HG03342 (cell line): Measurements from ENCODE around the gene EIF1.
"Not testable (repeated sequence)": the region's sequence is repeated elsewhere in the genome, so short reads cannot be mapped to it uniquely, and the experiment has no call there.

Experiments
- ATAC-seq: cut with Tn5 transposase; IDR thresholded peaks from one replicate; pipeline ENCODE4 v1.9.1; 2021; ENCODE audit warnings: mild to moderate bottlenecking, moderate library complexity; ENCODE audit not compliant: unreplicated experiment

EIF1 gene

DNA sequence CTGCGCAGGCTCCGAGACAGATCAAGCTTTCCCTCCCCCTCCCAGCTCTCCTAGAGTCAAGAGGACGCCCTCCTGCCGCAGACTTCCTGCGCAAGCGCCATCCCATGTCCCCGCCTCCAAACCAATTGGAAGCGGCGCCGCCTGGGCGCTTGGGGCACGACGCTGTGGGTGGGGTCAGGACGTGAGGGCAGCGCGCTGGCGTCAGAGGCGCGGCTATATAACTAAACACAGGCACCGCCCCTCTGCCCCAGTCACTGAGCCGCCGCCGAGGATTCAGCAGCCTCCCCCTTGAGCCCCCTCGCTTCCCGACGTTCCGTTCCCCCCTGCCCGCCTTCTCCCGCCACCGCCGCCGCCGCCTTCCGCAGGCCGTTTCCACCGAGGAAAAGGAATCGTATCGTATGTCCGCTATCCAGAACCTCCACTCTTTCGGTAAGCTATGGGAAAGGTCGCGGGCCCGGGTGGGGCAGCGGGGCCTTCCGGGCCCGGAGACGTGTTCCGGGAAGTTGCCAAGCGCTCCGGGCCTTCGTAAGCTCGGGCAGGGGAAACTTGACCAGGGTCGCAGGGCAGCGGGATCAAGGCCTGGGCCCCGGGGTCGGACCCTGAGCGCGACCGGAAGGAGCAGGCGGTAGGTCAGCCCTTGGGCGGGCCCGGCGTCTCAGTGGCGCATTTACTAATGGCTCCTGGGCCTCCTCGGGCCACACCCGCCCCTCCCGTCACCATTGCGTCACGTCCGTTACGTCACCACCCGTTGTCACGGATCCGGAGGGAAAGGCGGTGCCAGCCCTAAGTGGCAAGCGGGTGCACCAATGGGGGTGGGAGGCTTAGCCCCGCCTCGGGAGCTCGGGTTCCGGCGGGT, at the start of gene EIF1:
Gene EIF1, plus strand, starts transcription at position 245 of the 856 bp plus-strand sequence. Its CDS starts 154 bp downstream, at position 399.
- ATAC-seq: peak; percentile 62

- no peak for ATAC-seq
These were observed 49.7 kb upstream of the EIF1 start for GRCh38 chr17:41638941-41639340.

- no peak for ATAC-seq
These were observed 48.9 kb upstream of the EIF1 start for GRCh38 chr17:41639492-41640473.

GRCh38 chr17:41640596-41640995, 48.1 kb upstream of the EIF1 start:
- ATAC-seq: not testable (repeated sequence)

DNA sequence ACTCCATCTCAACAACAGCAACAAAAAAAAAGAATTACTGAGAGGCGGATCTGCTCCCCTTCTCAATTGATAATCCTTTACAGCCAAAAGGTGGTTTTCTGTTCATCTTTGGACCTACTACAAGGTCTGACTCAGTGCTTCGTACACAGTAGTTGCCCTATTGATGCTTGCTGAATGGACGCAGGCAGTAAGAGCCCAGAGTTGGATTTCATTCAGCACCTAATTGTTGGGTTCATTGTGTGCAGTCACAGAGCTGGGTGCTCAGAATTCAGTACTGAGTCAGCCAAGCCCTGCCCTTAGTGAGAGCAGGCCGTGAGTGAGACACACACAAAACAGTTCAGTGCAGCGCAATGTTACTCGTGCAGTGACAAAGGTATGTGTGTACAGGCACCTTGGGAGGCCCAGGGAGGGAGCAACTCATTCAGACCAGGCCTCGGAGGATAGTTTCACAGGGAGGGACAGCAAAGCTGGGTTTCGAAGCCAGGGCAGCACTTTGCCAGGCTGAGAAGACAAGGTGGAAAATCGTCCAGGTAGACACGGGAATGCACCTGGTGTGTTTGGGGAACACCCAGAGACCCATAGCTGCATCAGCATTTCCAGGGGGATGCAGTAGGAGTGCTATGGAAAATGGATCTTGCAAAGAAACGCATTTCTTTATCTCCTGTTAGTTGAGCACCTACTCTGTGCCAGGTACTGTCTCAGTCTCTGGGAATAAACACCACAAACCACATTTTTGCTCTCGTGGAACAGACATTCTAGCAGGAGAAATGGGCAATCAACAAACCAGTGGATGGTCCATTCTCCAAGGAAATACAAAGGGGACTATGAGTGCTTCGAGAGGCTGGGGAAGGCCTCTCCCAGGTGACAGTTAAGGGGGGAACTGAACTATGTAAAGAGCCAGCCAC, 46.2 kb upstream of the EIF1 start:
- ATAC-seq: no peak

- no peak for ATAC-seq
These were observed 41.5 kb upstream of the EIF1 start for GRCh38 chr17:41647038-41647813.

DNA sequence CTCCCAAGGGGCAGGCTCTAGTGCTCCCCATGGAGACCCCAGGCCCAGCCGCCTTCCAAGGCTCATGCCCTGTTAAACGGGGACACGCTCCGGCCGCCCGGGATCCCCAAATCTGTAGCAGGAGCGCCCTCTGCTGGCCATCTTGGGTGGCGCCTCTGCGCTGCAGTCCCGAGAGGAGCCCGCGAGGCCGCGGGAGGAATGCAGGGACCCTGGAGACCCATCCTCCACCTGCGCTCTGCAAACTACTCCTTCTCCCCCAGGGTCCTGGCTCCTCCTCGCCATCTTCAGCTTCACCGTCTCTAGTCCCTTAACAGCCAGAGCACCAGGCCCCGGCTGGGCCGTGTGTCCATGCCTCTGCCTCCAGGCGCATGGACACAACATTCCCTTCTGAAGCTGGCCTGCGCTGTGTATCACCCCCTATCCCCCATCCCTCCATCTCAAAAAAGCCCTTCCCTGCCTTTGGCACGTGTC, 40.7 kb upstream of the EIF1 start:
- peak; percentile 49 for ATAC-seq

- ATAC-seq: no peak
These were observed 40.1 kb upstream of the EIF1 start for GRCh38 chr17:41648411-41649195.

- no peak for ATAC-seq
These were observed 38.7 kb upstream of the EIF1 start for GRCh38 chr17:41649923-41650519.

DNA sequence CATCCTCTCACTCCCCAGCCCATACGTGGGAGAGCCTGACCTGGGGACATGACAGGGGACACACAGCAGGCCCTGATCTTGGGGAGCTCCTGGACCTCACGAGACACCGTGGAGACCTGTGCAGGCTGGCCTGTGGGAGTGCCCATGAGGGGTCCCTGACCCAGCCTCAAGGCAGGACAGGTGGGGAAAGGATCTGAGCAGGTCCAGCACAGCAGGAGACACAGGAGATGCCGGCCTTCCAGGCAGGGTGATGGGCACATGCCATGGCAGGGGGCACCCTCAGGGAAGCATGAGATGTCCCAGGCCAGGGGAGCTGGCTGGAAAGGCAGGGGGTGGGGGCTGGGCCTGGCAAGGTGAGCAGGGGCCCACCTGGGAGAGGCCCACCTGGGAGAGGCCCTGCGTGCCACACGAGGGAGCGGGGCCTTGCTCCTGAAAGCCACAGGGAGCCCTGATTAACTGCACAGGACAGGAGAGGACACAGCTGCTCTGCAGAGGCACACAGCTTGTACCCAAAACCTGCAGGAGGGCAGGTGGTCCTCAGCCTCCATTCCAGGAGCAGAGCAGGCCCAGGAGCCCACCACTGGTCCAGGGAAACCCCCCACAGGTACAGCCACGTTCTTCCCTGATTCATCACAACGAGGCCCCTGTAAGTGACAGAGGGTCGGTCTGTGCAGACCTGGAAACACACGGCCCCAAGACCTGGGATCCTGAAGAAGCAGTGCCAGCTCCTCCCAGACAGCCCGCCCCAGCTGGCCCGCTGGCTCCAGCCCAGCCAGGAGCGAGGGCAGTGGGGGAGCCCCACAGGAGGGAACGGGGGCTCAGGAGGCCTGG, 37.7 kb upstream of the EIF1 start:
- ATAC-seq: no peak

DNA sequence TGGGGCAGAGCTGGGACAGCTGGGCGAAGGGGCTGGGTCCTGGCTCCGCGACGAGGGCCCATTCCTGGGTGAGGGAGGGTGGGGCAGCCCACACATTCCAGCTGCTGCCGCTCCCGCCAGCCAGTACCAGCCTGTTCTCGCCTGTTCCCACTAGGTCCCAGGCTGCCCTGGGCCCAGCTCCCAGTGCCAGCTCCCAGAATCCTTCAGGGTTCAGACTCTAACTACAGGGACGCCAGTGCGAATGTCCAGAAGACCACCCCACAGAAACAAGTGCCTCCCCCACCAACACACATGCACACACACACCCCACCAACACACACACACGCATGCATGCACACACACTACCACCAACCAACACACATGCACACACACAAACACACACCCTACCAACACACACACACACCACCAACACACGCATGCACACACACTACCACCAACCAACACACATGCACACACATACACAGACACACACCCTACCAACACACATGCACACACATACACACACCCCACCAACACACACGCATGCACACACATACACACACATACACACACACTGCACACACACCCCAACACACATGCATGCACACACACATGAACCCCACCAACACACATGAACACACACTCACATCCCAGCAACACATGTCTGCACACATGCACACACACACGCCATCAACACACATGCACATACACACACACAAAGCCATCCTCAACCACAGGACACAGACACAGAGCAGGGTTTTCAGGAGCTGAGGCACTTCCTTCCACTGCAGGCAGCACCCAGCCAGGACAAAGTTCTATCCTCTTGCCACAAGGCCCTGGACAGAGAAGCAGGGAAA, 36.8 kb upstream of the EIF1 start:
- ATAC-seq: no peak

GRCh38 chr17:41652461-41652970, 36.2 kb upstream of the EIF1 start:
- ATAC-seq: no peak

DNA sequence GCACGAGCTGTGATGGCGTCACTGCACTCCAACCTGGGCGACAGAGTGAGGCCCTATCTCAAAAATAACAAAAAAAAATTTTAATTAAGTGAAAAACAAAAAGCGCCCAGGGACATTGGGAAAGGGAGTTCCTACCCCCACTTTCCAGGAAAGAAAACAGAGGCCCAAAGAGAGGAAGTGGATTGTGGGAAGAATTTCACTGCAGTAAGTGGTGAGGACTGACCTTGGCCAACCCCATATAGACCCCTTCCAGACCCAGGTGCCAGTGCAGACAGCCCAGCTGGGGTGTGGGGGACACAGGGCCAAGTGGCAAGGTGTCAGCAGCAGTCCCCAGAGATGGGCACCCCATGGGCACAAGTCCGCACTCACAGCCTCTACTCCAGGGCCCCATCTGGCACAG, 35.3 kb upstream of the EIF1 start:
- ATAC-seq: no peak

DNA sequence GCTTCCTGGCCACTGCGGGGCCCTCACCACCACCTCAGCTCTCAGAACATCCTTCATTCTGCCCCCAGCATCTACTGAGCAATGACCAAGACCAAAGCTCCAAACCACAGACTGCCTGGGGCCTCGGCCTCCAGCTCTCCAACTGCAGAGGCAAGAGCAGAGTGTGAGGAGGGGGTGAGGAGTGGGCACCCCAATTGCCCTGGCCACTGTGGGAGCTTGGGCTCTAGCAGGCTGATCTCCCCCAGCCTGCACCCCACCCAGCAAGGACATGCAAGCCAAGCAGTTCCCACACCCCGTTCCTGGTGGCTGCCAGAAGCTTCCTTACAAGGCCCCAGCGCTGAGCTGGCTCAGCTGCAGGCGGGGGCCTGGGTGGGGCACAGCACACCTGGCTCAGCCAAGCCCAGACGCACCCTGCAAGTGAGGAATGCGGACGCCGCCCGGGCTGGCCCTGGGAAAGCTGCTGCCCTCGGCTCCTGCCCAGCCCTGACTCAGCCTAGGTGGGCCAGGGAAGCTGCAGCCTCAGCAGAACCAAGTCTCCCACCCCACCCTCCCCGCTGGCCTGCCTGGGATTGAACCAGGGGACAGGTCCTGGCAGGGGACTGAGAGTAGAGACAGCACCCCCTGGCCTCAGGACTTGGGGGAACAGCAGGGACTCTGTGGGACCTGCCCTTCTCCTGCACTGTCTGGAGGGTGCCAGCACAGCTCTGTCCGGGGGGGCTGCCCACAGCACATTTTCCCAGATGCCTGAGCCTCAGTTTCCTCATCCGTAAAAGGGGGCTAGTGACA, 34.6 kb upstream of the EIF1 start:
- ATAC-seq: no peak

DNA sequence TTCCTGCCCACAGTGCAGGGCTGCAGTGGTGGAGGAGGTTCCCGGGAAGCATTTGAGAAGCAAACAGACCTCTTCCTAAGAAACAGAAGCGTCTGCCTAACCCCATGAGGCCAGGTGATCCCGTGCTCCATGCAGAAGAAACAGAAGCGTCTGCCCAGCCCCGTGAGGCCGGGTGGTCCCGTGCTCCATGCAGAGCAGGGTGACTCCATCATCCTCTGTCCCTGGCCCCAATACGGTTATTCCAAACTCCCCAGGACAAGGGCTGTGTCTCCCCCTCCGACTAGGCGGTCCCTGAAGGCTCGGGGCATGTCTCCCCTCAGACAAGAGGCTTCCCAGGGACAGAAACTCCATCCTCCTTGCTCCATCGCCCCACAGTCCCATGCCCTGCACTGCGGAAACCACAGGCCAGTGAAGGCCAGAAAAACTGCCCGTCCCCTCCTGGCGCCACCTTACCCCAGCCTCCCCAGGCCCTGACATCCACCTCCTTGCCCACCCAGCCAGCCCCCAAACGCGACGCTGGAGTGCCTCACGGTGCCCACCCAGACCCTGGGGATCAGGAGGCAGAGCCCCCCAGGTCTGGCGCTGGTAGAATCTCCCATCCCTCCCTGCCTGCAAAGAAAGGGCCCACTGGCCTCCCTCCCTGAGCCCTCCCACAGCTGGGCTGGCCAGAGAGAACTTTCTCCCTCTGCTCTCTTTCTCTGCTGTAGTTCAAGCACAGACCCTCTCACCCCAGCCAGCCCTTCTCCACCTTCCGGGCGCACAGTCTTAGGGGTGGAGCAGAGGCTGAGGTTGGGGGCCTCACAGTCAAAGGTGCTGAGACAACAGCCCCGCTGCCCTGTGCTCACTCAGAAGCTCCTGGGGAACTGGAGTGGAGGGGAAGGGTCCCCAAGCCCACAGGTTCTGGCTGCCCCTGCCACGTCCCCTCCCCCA, 33.7 kb upstream of the EIF1 start:
- no peak for ATAC-seq
